Panc1 (cell line): ENCODE results near the gene CEMIP. TPM values are rescaled to one million over a fixed set of nuclear protein-coding genes. Genes with fewer than 3 reads are reported as not detected.

Experiments used
- ATAC-seq: fragments of 200-7000 bp; cut with Tn5 transposase; 2 replicates; pipeline ENCODE4 v1.9.1; 2020; ENCODE audit warnings: mild to moderate bottlenecking, moderate library complexity
- BruUV-seq: library from RNA; stranded (reverse); fragments of 400-500 nt; replicated peaks from 2 replicates; lab custom pipeline; 2021; lab: Mats Ljungman, UMichigan
- CTCF ChIA-PET: fragments of 300-600 bp; sonication (Branson Sonifier 250); formaldehyde crosslinking; loops from one replicate; lab custom pipeline; 2022; ENCODE audit warnings: antibody characterized with exemption; lab: Charles Lee
- POLR2A ChIA-PET: fragments of 300-600 bp; sonication (Branson Sonifier 250); formaldehyde crosslinking; loops from one replicate; lab custom pipeline; 2022; ENCODE audit warnings: antibody characterized with exemption; lab: Charles Lee
- DNase-seq: peaks from one replicate; pipeline ENCODE4 v3.0.0-alpha.2; 2010; ENCODE audit warnings: low read depth, low spot score
- H3K27ac ChIP-seq: 2 replicates; pipeline ENCODE4 v1.5.1; 2011; ENCODE audit warnings: mild to moderate bottlenecking, low read length, inconsistent platforms
- H3K27me3 ChIP-seq: fragments of 200-500 bp; sonication (Bioruptor generic); 2 replicates; pipeline ENCODE4 v1.6.0; 2014; ENCODE audit warnings: low read length, inconsistent platforms; ENCODE audit not compliant: control insufficient read depth, insufficient read depth
- H3K36me3 ChIP-seq: fragments of 200-500 bp; sonication (Bioruptor generic); 2 replicates; pipeline ENCODE4 v1.5.1; 2014; ENCODE audit warnings: inconsistent platforms, mild to moderate bottlenecking, low read length, moderate library complexity; ENCODE audit not compliant: control insufficient read depth, insufficient read depth
- H3K4me1 ChIP-seq: 2 replicates; pipeline ENCODE4 v1.5.1; 2011; ENCODE audit warnings: inconsistent platforms, mild to moderate bottlenecking, low read length, moderate library complexity; ENCODE audit not compliant: control insufficient read depth, insufficient read depth
- H3K4me3 ChIP-seq, 2 experiments: 2 replicates each; pipeline ENCODE4 v1.5.1; 2011 to 2012; ENCODE audit warnings: low read depth in 2 of 2, low read length in 2 of 2, mild to moderate bottlenecking in 2 of 2, inconsistent platforms in 1 of 2, moderate library complexity in 1 of 2
- H3K9me3 ChIP-seq: fragments of 200-500 bp; sonication (Bioruptor generic); 2 replicates; pipeline ENCODE4 v1.5.1; 2014; ENCODE audit warnings: low read depth, mild to moderate bottlenecking, inconsistent platforms, low read length, moderate library complexity; ENCODE audit not compliant: control insufficient read depth, insufficient read depth
- CTCF ChIP-seq: fragments of 450-650 bp; IDR thresholded peaks from 2 replicates; pipeline ENCODE4 v1.5.1; 2017; ENCODE audit warnings: mild to moderate bottlenecking
- POLR2AphosphoS5 ChIP-seq: IDR thresholded peaks from 2 replicates; pipeline ENCODE4 v1.6.1; 2012; ENCODE audit warnings: mild to moderate bottlenecking, low read depth, low read length, moderate library complexity
- REST ChIP-seq, 2 experiments: IDR thresholded peaks; 2 replicates each; pipeline ENCODE4 v1.6.1; 2011 to 2012; ENCODE audit warnings: low read depth in 2 of 2, control low read depth in 1 of 2, low read length in 1 of 2, mild to moderate bottlenecking in 1 of 2, moderate library complexity in 1 of 2; ENCODE audit not compliant: insufficient read depth in 1 of 2
- SIN3A ChIP-seq: IDR thresholded peaks from 2 replicates; pipeline ENCODE4 v1.6.1; 2012; ENCODE audit warnings: low read depth, mild to moderate bottlenecking, low read length, moderate library complexity, borderline replicate concordance; ENCODE audit not compliant: insufficient read depth
- TCF7L2 ChIP-seq: IDR thresholded peaks from 2 replicates; pipeline ENCODE4 v1.6.1; 2011; ENCODE audit warnings: mild to moderate bottlenecking, low read depth, low read length, inconsistent platforms
- in situ Hi-C: cut with HindIII; loops from 2 replicates; pipeline ENCODE4 v1.10.0; 2016; ENCODE audit warnings: low sequenced_read_pairs, low pct_unique_long_range_greater_than_20kb
- intact Hi-C: fragments of 100-400 bp; cut with micrococcal nuclease; formaldehyde crosslinking; loops from one replicate; pipeline ENCODE4 v1.10.0; 2022; ENCODE audit not compliant: unreplicated experiment
- microRNA-seq: library from miRNA; unstranded; fragments of <30 nt; microRNA quantifications from one replicate; pipeline ENCODE4 v1.1.0, GENCODE V29; 2020; ENCODE audit not compliant: unreplicated experiment
- total RNA-seq: library from RNA; stranded (reverse); gene quantifications from one replicate; pipeline ENCODE4 v1.2.1, GENCODE V29; 2021; ENCODE audit not compliant: unreplicated experiment

The CEMIP gene
- total RNA-seq, 1 experiment from 2014 or later = 0.46 TPM

GRCh38 chr15:81000144-81000623, 221.0 kb downstream of the CEMIP start:
- in situ Hi-C loops (no loop called here), intact Hi-C loops (no loop called here)
- ChIA-PET POLR2A (interaction anchor here (0.6 to 1.1 kb wide), 5 partner anchors 10 to 1134 kb away, joined by 6 to 16 read pairs (median 7); no protein-coding TSS in a partner anchor), CTCF (interaction anchor here (0.9 kb wide), 1 partner anchor 266 kb away, joined by 7 read pairs; no protein-coding TSS in a partner anchor)
- Histone ChIP-seq H3K4me3 (peak overlapping the region; percentile 93 to 94), H3K9me3 (no peaks in the 10 kb centered on the region), H3K36me3 (peaks cover 4% of the 10 kb centered on the region), H3K4me1 (peaks cover 32% of the 10 kb centered on the region), H3K27me3 (no peaks in the 10 kb centered on the region), H3K27ac (peak overlapping the region; percentile 96)
- BruUV-seq = no TSS peak
- TF ChIP-seq CTCF (no peak), SIN3A (no peak), TCF7L2 (no peak)
- DNase-seq = no peak
- peak; percentile 44 for ATAC-seq

DNA sequence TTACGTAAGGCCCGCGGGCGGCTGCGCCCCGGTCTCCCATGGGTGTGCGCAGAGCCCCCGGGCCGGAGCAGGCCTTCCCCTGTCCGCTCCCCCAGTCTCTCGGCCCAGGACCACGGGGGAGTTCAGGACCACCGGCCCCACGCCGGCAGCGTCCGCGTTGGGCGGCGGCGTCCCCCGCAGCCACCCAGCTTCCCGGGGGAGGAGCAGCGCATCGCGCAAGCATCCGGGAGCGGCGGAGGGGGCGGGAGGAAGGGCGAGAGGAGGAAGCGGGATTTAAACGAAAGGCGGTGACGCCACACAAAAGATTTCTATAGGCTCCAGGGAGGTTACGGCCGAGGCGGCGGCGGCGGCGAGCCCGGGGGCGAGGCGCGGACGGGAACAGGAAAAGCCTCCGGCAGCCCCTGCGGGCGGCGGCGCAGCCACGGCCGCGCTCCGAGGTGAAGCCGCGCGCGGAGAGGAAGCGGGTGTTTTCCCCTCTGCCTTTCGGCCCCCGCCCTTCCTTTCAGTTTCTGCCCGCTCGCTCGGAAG, 221.5 kb downstream of the CEMIP start, which contains the start of gene TLNRD1:
TLNRD1 (plus strand) TSS at position 300 of the 528 bp plus-strand sequence. CDS start 1,349 bp downstream, outside the sequence.
- POLR2A ChIA-PET = interaction anchor here (0.6 to 1.1 kb wide), 5 partner anchors 10 to 1133 kb away, joined by 6 to 16 read pairs (median 7); no protein-coding TSS in a partner anchor
- Histone ChIP-seq H3K4me1 (peaks cover 33% of the 10 kb centered on the region), H3K27ac (peak within 1 kb of the TSS; percentile 96), H3K27me3 (no peaks in the 10 kb centered on the region), H3K4me3 (peak within 1 kb of the TSS; percentile 93 to 94), H3K36me3 (peaks cover 5% of the 10 kb centered on the region), H3K9me3 (no peaks in the 10 kb centered on the region)
- no peak for TF ChIP-seq TCF7L2
- TF ChIP-seq SIN3A = peak; percentile 93; the same call in 1 of the 2 replicates
- no peak for TF ChIP-seq REST (IDR thresholded peaks at IDR 0.05; ENCODE audit: insufficient read depth in 1 of 2, low read depth in 2 of 2, low read length in 1 of 2)
- no peak for TF ChIP-seq CTCF
- TF ChIP-seq POLR2AphosphoS5 = peak; percentile 92
- DNase-seq (no peak), ATAC-seq (peak; percentile 91)
- CTCF ChIA-PET = interaction anchor here (0.9 kb wide), 1 partner anchor 265 kb away, joined by 7 read pairs; no protein-coding TSS in a partner anchor
- in situ Hi-C loops = no loop called here
- intact Hi-C loops = no loop called here
- no TSS peak for BruUV-seq

Small RNAs within 50 kb of the gene (microRNA-seq; reads per million reads assigned to microRNA genes)
- gene MIR4514 = not detected
- not detected for gene MIR549A

Other genes with a start within 250 kb of the CEMIP start
- gene ABHD17C, start 84.1 kb upstream of the CEMIP start, total RNA-seq = 16.3 TPM
- gene MESD, start 210.4 kb downstream of the CEMIP start, total RNA-seq = 28.2 TPM
- 24.7 TPM for gene TLNRD1, start 221.6 kb downstream of the CEMIP start, total RNA-seq